HepG2 (cell line): ENCODE data around the gene PCSK5. TPM values are rescaled to one million over a fixed set of nuclear protein-coding genes. Genes with fewer than 3 reads are reported as not detected.

ENCODE experiments used
- ATAC-seq: fragments of 200-7000 bp; cut with Tn5 transposase; 3 replicates; pipeline ENCODE4 v1.9.1; 2020; ENCODE audit warnings: mild to moderate bottlenecking, moderate library complexity
- BruUV-seq: library from RNA; stranded (reverse); fragments of 400-500 nt; replicated peaks from 2 replicates; lab custom pipeline; 2021; lab: Mats Ljungman, UMichigan
- CTCF ChIA-PET: fragments of 300-600 bp; formaldehyde crosslinking; extraction: SDS; loops from one replicate; lab custom pipeline; 2021; ENCODE audit warnings: low total read pairs, inconsistent platforms, low intra/inter-chr PET ratio; lab: Yijun Ruan, JAX
- POLR2A ChIA-PET: fragments of 350-600 bp; sonication (Branson Sonifier 250); formaldehyde crosslinking; loops from one replicate; lab custom pipeline; 2020; ENCODE audit warnings: antibody characterized with exemption, inconsistent platforms; lab: Yijun Ruan, JAX
- DNase-seq: peaks from one replicate; pipeline ENCODE4 v3.0.0-alpha.2; 2015; ENCODE audit warnings: low spot score
- FAIRE-seq: peaks from 3 replicates; lab custom pipeline; 2011; peaks lifted over from hg19 to GRCh38; lab: Jason Lieb, UNC
- H2AFZ ChIP-seq: one replicate; pipeline ENCODE4 v1.6.1; 2011; ENCODE audit warnings: low read length, inconsistent platforms
- H3K27ac ChIP-seq: fragments of 300-600 bp; 3 replicates; pipeline ENCODE4 v1.8.0; 2011; ENCODE audit warnings: mixed run types, mild to moderate bottlenecking, mixed read lengths, low read length, inconsistent platforms; ENCODE audit not compliant: insufficient read depth; ENCODE audit errors: extremely low read length
- H3K27me3 ChIP-seq, 2 experiments: fragments of 200-600 bp in 1 of 2; 2 replicates in 1 of 2; 3 replicates in 1 of 2; pipeline versions ENCODE4 v1.6.0 to v1.8.0; 2011; ENCODE audit warnings: low read length in 2 of 2, mild to moderate bottlenecking in 2 of 2, moderate library complexity in 2 of 2, inconsistent platforms in 1 of 2; ENCODE audit not compliant: insufficient read depth in 2 of 2, control insufficient read depth in 1 of 2
- H3K36me3 ChIP-seq, 2 experiments: fragments of 200-600 bp in 1 of 2; replicated peaks in 1 of 2; 2 replicates in 1 of 2; 3 replicates in 1 of 2; pipeline versions ENCODE4 v1.5.1 to v1.8.0; 2011; ENCODE audit warnings: low read length in 2 of 2, inconsistent platforms in 1 of 2; ENCODE audit not compliant: insufficient read depth in 2 of 2, control insufficient read depth in 1 of 2
- H3K4me1 ChIP-seq: 2 replicates; pipeline ENCODE4 v1.5.1; 2012; ENCODE audit warnings: low read length, inconsistent platforms; ENCODE audit not compliant: insufficient read depth
- H3K4me2 ChIP-seq: 2 replicates; pipeline ENCODE4 v1.6.0; 2011; ENCODE audit warnings: low read depth, low read length, inconsistent platforms
- H3K4me3 ChIP-seq, 3 experiments: fragments of 200-600 bp in 1 of 3; sonication (generic), shearing (Covaris generic) in 1 of 3; replicated peaks in 1 of 3; 2 replicates each; pipeline ENCODE4 v1.5.1; 2011 to 2016; ENCODE audit warnings: low read length in 3 of 3, inconsistent platforms in 2 of 3, low read depth in 2 of 3, mild to moderate bottlenecking in 2 of 3, control low read depth in 1 of 3, mixed read lengths in 1 of 3; ENCODE audit not compliant: insufficient read depth in 1 of 3
- H3K79me2 ChIP-seq: one replicate; pipeline ENCODE4 v1.6.1; 2011; ENCODE audit warnings: low read length, inconsistent platforms; ENCODE audit not compliant: insufficient read depth
- H3K9ac ChIP-seq: 2 replicates; pipeline ENCODE4 v1.6.0; 2011; ENCODE audit warnings: mild to moderate bottlenecking, low read depth, low read length, inconsistent platforms; ENCODE audit not compliant: insufficient read depth
- H3K9me3 ChIP-seq: 2 replicates; pipeline ENCODE4 v1.5.1; 2012; ENCODE audit warnings: mild to moderate bottlenecking, low read length
- H4K20me1 ChIP-seq: 2 replicates; pipeline ENCODE4 v1.6.0; 2011; ENCODE audit warnings: inconsistent platforms, mild to moderate bottlenecking, low read length, moderate library complexity; ENCODE audit not compliant: insufficient read depth
- ATF7 ChIP-seq, 2 experiments: fragments of 450-650 bp in 1 of 2; sonication (generic) in 1 of 2; formaldehyde crosslinking in 1 of 2; IDR thresholded peaks; 2 replicates each; pipeline versions ENCODE4 v1.4.0 to v1.6.1; 2016 to 2020; ENCODE audit warnings: antibody characterized with exemption in 1 of 2, mild to moderate bottlenecking in 1 of 2, missing genetic modification reagents in 1 of 2
- CEBPG ChIP-seq: IDR thresholded peaks from 2 replicates; pipeline ENCODE4 v1.6.1; 2016
- KIAA2018 ChIP-seq: sonication (generic); formaldehyde crosslinking; IDR thresholded peaks from 2 replicates; pipeline ENCODE4 v1.5.0; 2020; ENCODE audit warnings: mild to moderate bottlenecking, missing genetic modification reagents, borderline replicate concordance
- NONO ChIP-seq, 2 experiments: fragments of 450-650 bp in 1 of 2; sonication (generic) in 1 of 2; formaldehyde crosslinking in 1 of 2; IDR thresholded peaks in 1 of 2; conservative IDR thresholded peaks in 1 of 2; 2 replicates each; pipeline versions ENCODE4 v1.6.1 to v1.8.0; 2017 to 2022; ENCODE audit warnings: mild to moderate bottlenecking in 1 of 2, missing genetic modification reagents in 1 of 2, moderate library complexity in 1 of 2
- TRAFD1 ChIP-seq: sonication (generic); formaldehyde crosslinking; IDR thresholded peaks from 2 replicates; pipeline ENCODE4 v1.5.1; 2020; ENCODE audit warnings: missing genetic modification reagents, mild to moderate bottlenecking, borderline replicate concordance
- WGBS: methylation state at CpG from one replicate; pipeline ENCODE4 v1.1.6; 2017; ENCODE audit warnings: low lambda C conversion rate; 5-methylcytosine and 5-hydroxymethylcytosine counted together
- in situ Hi-C: cut with HindIII; loops from 2 replicates; pipeline ENCODE4 v1.10.0; 2017; ENCODE audit warnings: low pct_unique_long_range_greater_than_20kb; ENCODE audit not compliant: extremely low pct_ligation_motif_present
- intact Hi-C: fragments of 100-400 bp; cut with micrococcal nuclease; formaldehyde crosslinking; loops from one replicate; pipeline ENCODE4 v1.10.0; 2022; ENCODE audit not compliant: unreplicated experiment
- polyA plus RNA-seq, 8 experiments: library from polyadenylated mRNA; depleted of rRNA in 3 of 8; stranded (reverse) in 7 of 8; unstranded in 1 of 8; fragments of >200 nt; fragmentation: Illumina TruSeq in 4 of 8; extraction: Trizol in 4 of 8; gene quantifications; 2 replicates each; pipeline versions ENCODE4 v1.2.1 to v1.2.3, GENCODE V29; 2011 to 2016; ENCODE audit warnings: low read depth in 4 of 8, missing spikeins in 1 of 8, mixed read lengths in 1 of 8; ENCODE audit not compliant: insufficient read depth in 1 of 8
- total RNA-seq, 5 experiments: library from RNA; depleted of rRNA; stranded (reverse); fragments of >200 nt; fragmentation: Illumina TruSeq; extraction: Trizol; gene quantifications; 2 replicates each; pipeline ENCODE4 v1.2.3, GENCODE V29; 2016; ENCODE audit warnings: low read depth in 1 of 5

Gene PCSK5
- total and polyA plus RNA-seq, 2 of the 13 experiments (the other 11 are each of a cell fraction or from before 2014, with no cell fraction given) = 0.55 to 0.66 TPM

GRCh38 chr9:76296561-76297310, 406.3 kb downstream of the PCSK5 start:
- Histone ChIP-seq H4K20me1 (no peaks in the 10 kb centered on the region), H3K27me3 (peaks cover 0 to 4% of the 10 kb centered on the region in 2 experiments; a peak in 1 of 5 replicates), H3K9ac (no peak overlapping the region), H2AFZ (no peak overlapping the region), H3K36me3 (no peaks in the 10 kb centered on the region), H3K4me3 (no peak overlapping the region), H3K4me2 (no peak overlapping the region), H3K27ac (no peak overlapping the region), H3K4me1 (no peaks in the 10 kb centered on the region), H3K79me2 (no peaks in the 10 kb centered on the region), H3K9me3 (no peaks in the 10 kb centered on the region)
- 45% methylated on average over 11 of the region's 11 CpGs for WGBS
- in situ Hi-C loops = no loop called here
- BruUV-seq = no TSS peak
- DNase-seq (no peak), FAIRE-seq (no peak), ATAC-seq (no peak)
- ChIA-PET CTCF (no interaction called here), POLR2A (no interaction called here)
- TF ChIP-seq ATF7 (IDR thresholded peaks at IDR 0.05) (no peak), ATF7 (CRISPR knock-in tag; IDR thresholded peaks at IDR 0.05) (no peak), CEBPG (CRISPR knock-in tag) (no peak), KIAA2018 (no peak), NONO (IDR thresholded peaks at IDR 0.05) (no peak), NONO (CRISPR knock-in tag; conservative IDR thresholded peaks at IDR 0.05) (no peak), TRAFD1 (no peak)
- TF ChIP-seq, all 625 proteins: peak for 0
- intact Hi-C loops = no loop called here
